22Rv1 (cell line): ENCODE data around the gene PLCD3.

Experiments
- ZFX ChIP-seq: fragments of 450-650 bp; IDR thresholded peaks from 2 replicates; pipeline ENCODE4 v1.6.1; 2017; ENCODE audit warnings: antibody characterized with exemption, borderline replicate concordance
- TF ChIP-seq, protein P1 (sequence below): fragments of 450-650 bp; IDR thresholded peaks from 2 replicates; pipeline ENCODE4 v1.5.1; 2017; ENCODE audit warnings: mild to moderate bottlenecking

DNA sequence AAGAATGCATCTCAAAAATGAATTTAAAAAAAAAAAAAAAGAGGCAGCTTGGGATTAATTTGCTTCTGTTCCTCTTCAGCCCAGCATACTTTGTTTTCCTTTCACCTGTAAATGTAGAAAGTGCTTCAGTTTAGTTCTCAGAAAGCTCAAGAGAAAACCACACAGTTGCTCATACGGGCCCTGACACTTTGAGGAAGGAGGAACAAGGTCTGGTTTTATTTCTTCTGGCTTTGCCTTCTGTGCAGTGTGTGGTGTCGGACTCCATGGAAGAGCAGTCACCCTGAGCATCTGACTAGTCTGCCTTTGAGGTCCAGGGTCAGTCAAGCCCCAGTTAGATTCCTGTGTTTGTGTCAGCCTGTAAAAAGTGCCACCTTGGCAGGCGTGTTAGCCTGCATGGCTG lies 43.6 kb downstream of the PLCD3 start:
- TF ChIP-seq, protein P1, sequence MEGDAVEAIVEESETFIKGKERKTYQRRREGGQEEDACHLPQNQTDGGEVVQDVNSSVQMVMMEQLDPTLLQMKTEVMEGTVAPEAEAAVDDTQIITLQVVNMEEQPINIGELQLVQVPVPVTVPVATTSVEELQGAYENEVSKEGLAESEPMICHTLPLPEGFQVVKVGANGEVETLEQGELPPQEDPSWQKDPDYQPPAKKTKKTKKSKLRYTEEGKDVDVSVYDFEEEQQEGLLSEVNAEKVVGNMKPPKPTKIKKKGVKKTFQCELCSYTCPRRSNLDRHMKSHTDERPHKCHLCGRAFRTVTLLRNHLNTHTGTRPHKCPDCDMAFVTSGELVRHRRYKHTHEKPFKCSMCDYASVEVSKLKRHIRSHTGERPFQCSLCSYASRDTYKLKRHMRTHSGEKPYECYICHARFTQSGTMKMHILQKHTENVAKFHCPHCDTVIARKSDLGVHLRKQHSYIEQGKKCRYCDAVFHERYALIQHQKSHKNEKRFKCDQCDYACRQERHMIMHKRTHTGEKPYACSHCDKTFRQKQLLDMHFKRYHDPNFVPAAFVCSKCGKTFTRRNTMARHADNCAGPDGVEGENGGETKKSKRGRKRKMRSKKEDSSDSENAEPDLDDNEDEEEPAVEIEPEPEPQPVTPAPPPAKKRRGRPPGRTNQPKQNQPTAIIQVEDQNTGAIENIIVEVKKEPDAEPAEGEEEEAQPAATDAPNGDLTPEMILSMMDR, result no peak
- no peak for TF ChIP-seq ZFX
